H9 (cell line): Measurements from ENCODE around the gene SLC44A1. TPM values are rescaled to one million over a fixed set of nuclear protein-coding genes. Genes with fewer than 3 reads are reported as not detected.

Source experiments
- DNase-seq: peaks from one replicate; pipeline ENCODE4 v3.0.0-alpha.2; 2017
- H2AFZ ChIP-seq: one replicate; pipeline ENCODE4 v1.6.1; 2013; ENCODE audit warnings: mild to moderate bottlenecking, low read length, control low read depth, moderate library complexity
- H2AK5ac ChIP-seq: 2 replicates; pipeline ENCODE4 v1.6.1; 2013; ENCODE audit warnings: low read length, control low read depth, mixed read lengths; ENCODE audit not compliant: insufficient read length
- H2BK120ac ChIP-seq: one replicate; pipeline ENCODE4 v1.6.1; 2013; ENCODE audit warnings: low read depth, mild to moderate bottlenecking, low read length, control low read depth, inconsistent platforms; ENCODE audit not compliant: poor library complexity, severe bottlenecking
- H2BK12ac ChIP-seq: 2 replicates; pipeline ENCODE4 v1.6.1; 2013; ENCODE audit warnings: low read length, control low read depth, mixed read lengths, low read depth; ENCODE audit not compliant: insufficient read length
- H2BK15ac ChIP-seq: 2 replicates; pipeline ENCODE4 v1.6.1; 2013; ENCODE audit warnings: low read depth, low read length, control low read depth
- H2BK20ac ChIP-seq: one replicate; pipeline ENCODE4 v1.6.1; 2013; ENCODE audit warnings: low read depth, mild to moderate bottlenecking, low read length, control low read depth, inconsistent platforms; ENCODE audit not compliant: poor library complexity, severe bottlenecking
- H2BK5ac ChIP-seq: 2 replicates; pipeline ENCODE4 v1.6.1; 2013; ENCODE audit warnings: low read length, control low read depth, mixed read lengths; ENCODE audit not compliant: insufficient read length
- H3K14ac ChIP-seq: 2 replicates; pipeline ENCODE4 v1.6.1; 2013; ENCODE audit warnings: low read length, control low read depth; ENCODE audit not compliant: insufficient read depth
- H3K18ac ChIP-seq: 2 replicates; pipeline ENCODE4 v1.6.1; 2013; ENCODE audit warnings: low read depth, mild to moderate bottlenecking, mixed read lengths, low read length, control low read depth; ENCODE audit not compliant: insufficient read length
- H3K23ac ChIP-seq: 2 replicates; pipeline ENCODE4 v1.6.1; 2013; ENCODE audit warnings: low read length, control low read depth, mixed read lengths, low read depth; ENCODE audit not compliant: insufficient read length
- H3K23me2 ChIP-seq: 2 replicates; pipeline ENCODE4 v1.6.1; 2013; ENCODE audit warnings: low read depth, mild to moderate bottlenecking, mixed read lengths, low read length, control low read depth; ENCODE audit not compliant: insufficient read length, poor library complexity, severe bottlenecking
- H3K27ac ChIP-seq: 2 replicates; pipeline ENCODE4 v1.5.1; 2013; ENCODE audit warnings: low read length, control low read depth, mixed read lengths, low read depth; ENCODE audit not compliant: insufficient read length
- H3K27me3 ChIP-seq: 2 replicates; pipeline ENCODE4 v1.6.1; 2013; ENCODE audit warnings: low read length, control low read depth, inconsistent platforms; ENCODE audit not compliant: insufficient read depth
- H3K4ac ChIP-seq: 2 replicates; pipeline ENCODE4 v1.6.1; 2013; ENCODE audit warnings: low read depth, mild to moderate bottlenecking, control low read depth, inconsistent platforms, low read length, moderate library complexity
- H3K4me1 ChIP-seq: 2 replicates; pipeline ENCODE4 v1.6.1; 2013; ENCODE audit warnings: low read length, control low read depth, inconsistent platforms; ENCODE audit not compliant: insufficient read depth
- H3K4me2 ChIP-seq: 2 replicates; pipeline ENCODE4 v1.6.1; 2013; ENCODE audit warnings: low read length, control low read depth, mixed read lengths; ENCODE audit not compliant: insufficient read length, insufficient read depth
- H3K56ac ChIP-seq: 2 replicates; pipeline ENCODE4 v1.6.1; 2013; ENCODE audit warnings: low read depth, mild to moderate bottlenecking, mixed read lengths, low read length, control low read depth; ENCODE audit not compliant: insufficient read length
- H3K79me1 ChIP-seq: 2 replicates; pipeline ENCODE4 v1.6.1; 2013; ENCODE audit warnings: low read depth, mild to moderate bottlenecking, moderate library complexity, low read length, control low read depth, inconsistent platforms; ENCODE audit not compliant: insufficient read depth, poor library complexity, severe bottlenecking
- H3K79me2 ChIP-seq: 2 replicates; pipeline ENCODE4 v1.6.1; 2013; ENCODE audit warnings: low read length, control low read depth, inconsistent platforms; ENCODE audit not compliant: insufficient read depth
- H3K9ac ChIP-seq: 2 replicates; pipeline ENCODE4 v1.6.1; 2013; ENCODE audit warnings: low read length, control low read depth, mixed read lengths; ENCODE audit not compliant: insufficient read length; ENCODE audit errors: extremely low read depth
- H3K9me3 ChIP-seq: one replicate; pipeline ENCODE4 v1.6.1; 2013; ENCODE audit warnings: low read depth, low read length, inconsistent platforms; ENCODE audit not compliant: control insufficient read depth
- H3T11ph ChIP-seq: one replicate; pipeline ENCODE4 v1.6.1; 2013; ENCODE audit warnings: mild to moderate bottlenecking, low read length, control low read depth, inconsistent platforms
- H4K20me1 ChIP-seq: one replicate; pipeline ENCODE4 v1.6.1; 2013; ENCODE audit not compliant: control insufficient read depth, insufficient read length, insufficient read depth
- H4K5ac ChIP-seq: 2 replicates; pipeline ENCODE4 v1.6.1; 2013; ENCODE audit warnings: low read depth, mild to moderate bottlenecking, mixed read lengths, low read length, control low read depth; ENCODE audit not compliant: insufficient read length
- H4K8ac ChIP-seq: replicated peaks from 2 replicates; pipeline ENCODE4 v1.6.1; 2013; ENCODE audit warnings: low read length, control low read depth, mixed read lengths, low read depth; ENCODE audit not compliant: insufficient read length
- H4K91ac ChIP-seq: 2 replicates; pipeline ENCODE4 v1.6.1; 2013; ENCODE audit warnings: low read depth, mild to moderate bottlenecking, moderate library complexity, mixed read lengths, low read length, control low read depth; ENCODE audit not compliant: insufficient read length
- H3K27ac Mint-ChIP-seq, 3 experiments: 2 replicates in 2 of 3; 3 replicates in 1 of 3; pipeline ENCODE4 v1.8.0; 2020 to 2021; ENCODE audit warnings: mixed read lengths in 3 of 3, mild to moderate bottlenecking in 1 of 3, moderate library complexity in 1 of 3
- H3K27me3 Mint-ChIP-seq: 2 replicates; pipeline ENCODE4 v1.8.0; 2021; ENCODE audit warnings: low read depth, mild to moderate bottlenecking, moderate library complexity, mixed read lengths
- H3K36me3 Mint-ChIP-seq, 3 experiments: 2 replicates in 2 of 3; 3 replicates in 1 of 3; pipeline ENCODE4 v1.8.0; 2020 to 2021; ENCODE audit warnings: low read depth in 3 of 3, mixed read lengths in 3 of 3; ENCODE audit not compliant: insufficient read depth in 1 of 3
- H3K4me1 Mint-ChIP-seq, 2 experiments: 2 replicates each; pipeline ENCODE4 v1.8.0; 2020; ENCODE audit warnings: mixed read lengths in 2 of 2
- H3K4me3 Mint-ChIP-seq, 2 experiments: 2 replicates in 1 of 2; 3 replicates in 1 of 2; pipeline ENCODE4 v1.8.0; 2020 to 2021; ENCODE audit warnings: mild to moderate bottlenecking in 2 of 2, mixed read lengths in 2 of 2, moderate library complexity in 1 of 2
- H3K9me3 Mint-ChIP-seq, 2 experiments: 2 replicates in 1 of 2; 3 replicates in 1 of 2; pipeline ENCODE4 v1.8.0; 2020; ENCODE audit warnings: mild to moderate bottlenecking in 2 of 2, mixed read lengths in 2 of 2, moderate library complexity in 1 of 2
- CTCF ChIP-seq: fragments of 200-600 bp; sonication (generic); conservative IDR thresholded peaks from 3 replicates; pipeline ENCODE4 v1.8.0; 2021; ENCODE audit warnings: antibody characterized with exemption, mild to moderate bottlenecking
- WGBS: extraction: QIAGEN DNeasy Blood & Tissue Kit; methylation state at CpG from one replicate; pipeline ENCODE4 v1.1.7; 2013; ENCODE audit warnings: missing lambda C conversion rate, low lambda C conversion rate, mixed read lengths; ENCODE audit not compliant: insufficient read length; ENCODE audit errors: extremely low coverage; 5-methylcytosine and 5-hydroxymethylcytosine counted together
- total RNA-seq: library from RNA; stranded (reverse); gene quantifications from 2 replicates; pipeline ENCODE4 v1.2.1, GENCODE V29; 2021

The SLC44A1 gene
- total RNA-seq, 1 experiment from 2014 or later: 60.7 TPM

DNA sequence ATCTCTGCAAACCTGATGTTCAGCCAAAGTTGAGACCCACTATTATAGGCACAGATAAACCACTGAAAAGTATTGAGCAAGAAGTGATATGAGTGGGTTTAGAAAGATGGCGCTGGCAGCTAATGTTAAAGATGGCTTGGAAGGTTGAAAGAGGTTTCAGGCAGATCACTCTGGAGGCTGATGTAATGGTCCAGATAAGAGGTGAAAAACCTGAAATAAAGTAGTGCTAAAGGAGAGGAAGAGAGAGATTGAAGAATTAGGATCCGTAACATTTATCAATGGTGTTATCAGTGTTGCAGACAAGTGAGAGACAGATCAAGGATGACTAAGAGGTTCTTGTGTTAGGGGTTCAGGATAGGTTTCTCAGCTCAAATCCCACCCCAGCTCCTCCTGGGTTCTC is 58.3 kb downstream of the SLC44A1 start:
- Histone ChIP-seq H3K14ac (no peak overlapping the region), H3K23ac (no peak overlapping the region), H3T11ph (no peak overlapping the region), H2BK15ac (no peak overlapping the region), H4K20me1 (no peaks in the 10 kb centered on the region), H4K91ac (no peak overlapping the region), H3K4me1 (peaks cover 5% of the 10 kb centered on the region), H3K79me1 (no peaks in the 10 kb centered on the region), H3K4ac (no peak overlapping the region), H2AFZ (no peak overlapping the region), H2BK120ac (no peak overlapping the region), H3K79me2 (0 out of 2 replicates have a peak, but pooled peaks cover 2% of the 10 kb centered on the region), H3K27ac (no peak overlapping the region), H4K8ac (no peak overlapping the region), H2BK12ac (no peak overlapping the region), H3K23me2 (no peaks in the 10 kb centered on the region), H3K56ac (no peak overlapping the region), H4K5ac (no peak overlapping the region), H2BK20ac (no peak overlapping the region), H3K9ac (no peak overlapping the region), H3K27me3 (no peaks in the 10 kb centered on the region), H3K9me3 (no peaks in the 10 kb centered on the region), H3K18ac (no peak overlapping the region), H2BK5ac (no peak overlapping the region), H3K4me2 (no peak overlapping the region), H2AK5ac (no peak overlapping the region)
- no peaks in the 10 kb centered on the region for H3K9me3 Mint-ChIP-seq
- DNase-seq: no peak
- H3K4me1 Mint-ChIP-seq: peaks cover 25 to 28% of the 10 kb centered on the region in 2 experiments
- H3K27me3 Mint-ChIP-seq: no peaks in the 10 kb centered on the region
- H3K36me3 Mint-ChIP-seq: peaks cover 12 to 31% (median 30%) of the 10 kb centered on the region in 3 experiments
- no CpG with 5 or more reads among the region's 2 CpGs for WGBS
- TF ChIP-seq CTCF: no peak
- no peak overlapping the region for H3K4me3 Mint-ChIP-seq
- no peak overlapping the region for H3K27ac Mint-ChIP-seq
